Loucy (cell line): ENCODE results near the gene SEMA5A.

Source experiments
- H2AFZ ChIP-seq: fragments of 200-600 bp; sonication (generic); 2 replicates; pipeline ENCODE4 v1.6.0; 2016; ENCODE audit warnings: antibody characterized with exemption, mild to moderate bottlenecking, low read length, moderate library complexity
- H3F3A ChIP-seq: fragments of 200-600 bp; 2 replicates; pipeline ENCODE4 v1.6.0; 2016; ENCODE audit warnings: antibody characterized with exemption, low read depth, mild to moderate bottlenecking
- H3K27me3 ChIP-seq: fragments of 200-600 bp; sonication (generic); 2 replicates; pipeline ENCODE4 v1.6.1; 2014; ENCODE audit warnings: low read length, mild to moderate bottlenecking; ENCODE audit not compliant: insufficient read depth, poor library complexity, severe bottlenecking
- H3K36me3 ChIP-seq: fragments of 200-600 bp; sonication (generic); 2 replicates; pipeline ENCODE4 v1.6.1; 2016; ENCODE audit warnings: low read length; ENCODE audit not compliant: insufficient read depth
- H3K4me1 ChIP-seq: fragments of 200-600 bp; sonication (generic); 2 replicates; pipeline ENCODE4 v1.5.1; 2014; ENCODE audit warnings: low read length, mild to moderate bottlenecking; ENCODE audit not compliant: insufficient read depth, poor library complexity, severe bottlenecking
- H3K4me2 ChIP-seq: fragments of 200-600 bp; sonication (generic); 2 replicates; pipeline ENCODE4 v1.6.0; 2014; ENCODE audit warnings: antibody characterized with exemption, low read length, low read depth, mild to moderate bottlenecking; ENCODE audit not compliant: poor library complexity, severe bottlenecking
- H3K4me3 ChIP-seq: fragments of 200-600 bp; sonication (generic); 2 replicates; pipeline ENCODE4 v1.5.1; 2014; ENCODE audit warnings: low read length, mild to moderate bottlenecking, mixed read lengths; ENCODE audit not compliant: poor library complexity, severe bottlenecking
- H3K79me2 ChIP-seq: fragments of 200-600 bp; sonication (generic); 2 replicates; pipeline ENCODE4 v1.6.1; 2014; ENCODE audit warnings: low read length; ENCODE audit not compliant: insufficient read depth
- H3K9ac ChIP-seq: fragments of 200-600 bp; sonication (generic); 2 replicates; pipeline ENCODE4 v1.6.0; 2014; ENCODE audit warnings: mild to moderate bottlenecking, low read depth, low read length, moderate library complexity; ENCODE audit not compliant: poor library complexity, severe bottlenecking
- H3K9me2 ChIP-seq: fragments of 200-600 bp; sonication (generic); replicated peaks from 2 replicates; pipeline ENCODE4 v1.6.1; 2016; ENCODE audit warnings: low read depth, low read length, mixed read lengths
- H3K9me3 ChIP-seq: fragments of 200-600 bp; sonication (generic); 2 replicates; pipeline ENCODE4 v1.6.1; 2014; ENCODE audit warnings: mild to moderate bottlenecking, antibody characterized with exemption, low read length, low read depth; ENCODE audit not compliant: insufficient read depth
- H4K20me1 ChIP-seq: fragments of 200-600 bp; sonication (generic); 2 replicates; pipeline ENCODE4 v1.6.0; 2014; ENCODE audit warnings: antibody characterized with exemption, low read length, mild to moderate bottlenecking; ENCODE audit not compliant: insufficient read depth, poor library complexity, severe bottlenecking
- EZH2phosphoT487 ChIP-seq: fragments of 200-600 bp; IDR thresholded peaks from 2 replicates; pipeline ENCODE4 v1.6.1; 2018; ENCODE audit warnings: antibody characterized with exemption, mild to moderate bottlenecking, moderate library complexity, borderline replicate concordance
- TF ChIP-seq, protein P1 (sequence below): fragments of 200-600 bp; sonication (generic); conservative IDR thresholded peaks from 2 replicates; pipeline ENCODE4 v1.5.1; 2014; ENCODE audit warnings: mild to moderate bottlenecking, antibody characterized with exemption, low read length

The SEMA5A gene

DNA sequence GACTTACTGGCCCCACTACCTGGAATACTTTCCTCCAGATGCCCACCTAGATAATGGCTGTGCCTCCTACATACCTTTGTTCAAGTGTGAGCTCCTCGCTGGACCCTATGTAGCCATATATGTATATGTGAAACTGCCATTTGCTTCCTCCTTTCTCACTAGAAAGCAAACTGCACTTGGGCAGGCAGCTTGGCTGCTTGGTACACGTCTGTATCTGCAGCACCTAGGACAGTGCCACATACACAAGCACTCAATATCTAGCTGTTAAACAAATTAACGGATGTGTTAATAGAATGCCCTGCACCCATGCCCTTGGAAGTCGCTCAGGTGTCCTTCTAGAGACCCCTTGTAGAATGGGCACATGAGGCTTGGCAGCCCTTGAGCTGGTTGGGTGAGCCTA, 301.5 kb downstream of the SEMA5A start:
- H3K9me3 ChIP-seq = no peaks in the 10 kb centered on the region
- no peaks in the 10 kb centered on the region for H3K27me3 ChIP-seq
- no peaks in the 10 kb centered on the region for H3K79me2 ChIP-seq
- H2AFZ ChIP-seq = no peak overlapping the region
- TF ChIP-seq, protein P1, sequence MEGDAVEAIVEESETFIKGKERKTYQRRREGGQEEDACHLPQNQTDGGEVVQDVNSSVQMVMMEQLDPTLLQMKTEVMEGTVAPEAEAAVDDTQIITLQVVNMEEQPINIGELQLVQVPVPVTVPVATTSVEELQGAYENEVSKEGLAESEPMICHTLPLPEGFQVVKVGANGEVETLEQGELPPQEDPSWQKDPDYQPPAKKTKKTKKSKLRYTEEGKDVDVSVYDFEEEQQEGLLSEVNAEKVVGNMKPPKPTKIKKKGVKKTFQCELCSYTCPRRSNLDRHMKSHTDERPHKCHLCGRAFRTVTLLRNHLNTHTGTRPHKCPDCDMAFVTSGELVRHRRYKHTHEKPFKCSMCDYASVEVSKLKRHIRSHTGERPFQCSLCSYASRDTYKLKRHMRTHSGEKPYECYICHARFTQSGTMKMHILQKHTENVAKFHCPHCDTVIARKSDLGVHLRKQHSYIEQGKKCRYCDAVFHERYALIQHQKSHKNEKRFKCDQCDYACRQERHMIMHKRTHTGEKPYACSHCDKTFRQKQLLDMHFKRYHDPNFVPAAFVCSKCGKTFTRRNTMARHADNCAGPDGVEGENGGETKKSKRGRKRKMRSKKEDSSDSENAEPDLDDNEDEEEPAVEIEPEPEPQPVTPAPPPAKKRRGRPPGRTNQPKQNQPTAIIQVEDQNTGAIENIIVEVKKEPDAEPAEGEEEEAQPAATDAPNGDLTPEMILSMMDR = no peak
- no peak for TF ChIP-seq EZH2phosphoT487
- no peak overlapping the region for H3K4me3 ChIP-seq
- no peaks in the 10 kb centered on the region for H4K20me1 ChIP-seq
- no peaks in the 10 kb centered on the region for H3K4me1 ChIP-seq
- H3K9me2 ChIP-seq = no peaks in the 10 kb centered on the region
- H3K4me2 ChIP-seq = no peak overlapping the region
- H3K36me3 ChIP-seq = no peaks in the 10 kb centered on the region
- H3F3A ChIP-seq = no peaks in the 10 kb centered on the region
- H3K9ac ChIP-seq = no peak overlapping the region

DNA sequence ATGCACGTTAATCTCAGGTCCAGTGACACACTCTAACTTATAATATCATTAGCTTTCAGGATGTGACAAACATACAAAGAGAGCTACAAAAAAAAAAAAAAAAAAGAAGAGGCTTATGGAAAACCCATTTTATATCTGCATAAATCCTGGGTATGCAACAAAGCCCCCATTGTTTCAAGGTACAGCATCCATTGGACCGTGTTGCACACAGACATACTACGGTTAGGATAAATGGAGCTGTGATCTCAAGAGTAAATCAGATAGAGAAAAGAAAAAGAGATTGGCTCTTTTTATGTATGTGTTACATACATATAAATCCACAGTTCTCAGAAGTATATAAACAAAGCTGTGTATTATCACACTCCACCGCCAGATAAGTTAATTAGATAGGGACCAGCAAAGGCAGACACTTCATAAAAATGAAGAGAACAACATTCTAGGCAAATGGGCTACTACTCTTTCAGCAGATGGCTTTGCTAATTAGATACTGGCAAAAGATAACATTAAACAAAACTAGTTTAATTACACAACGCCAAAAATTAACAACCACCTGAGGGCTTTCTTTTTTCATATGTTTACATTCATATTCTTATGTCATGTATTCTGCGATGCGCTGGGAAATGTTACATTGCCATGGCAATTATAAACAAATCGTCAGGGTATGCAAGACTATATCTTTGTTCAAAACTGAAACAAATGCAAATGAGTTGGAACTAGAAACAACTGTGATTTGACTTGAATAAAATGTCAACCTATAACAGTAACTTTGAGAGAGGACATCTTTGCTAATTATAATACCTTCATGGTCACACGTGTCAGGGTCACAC, 304.2 kb downstream of the SEMA5A start:
- Histone ChIP-seq H3K27me3 (no peaks in the 10 kb centered on the region), H3K4me1 (no peaks in the 10 kb centered on the region), H3K4me3 (no peak overlapping the region), H3K9me3 (no peaks in the 10 kb centered on the region), H3F3A (no peaks in the 10 kb centered on the region), H2AFZ (no peak overlapping the region), H3K36me3 (no peaks in the 10 kb centered on the region), H4K20me1 (no peaks in the 10 kb centered on the region), H3K79me2 (no peaks in the 10 kb centered on the region), H3K9ac (no peak overlapping the region), H3K4me2 (no peak overlapping the region), H3K9me2 (no peaks in the 10 kb centered on the region)
- TF ChIP-seq EZH2phosphoT487 = no peak
- TF ChIP-seq, protein P1 = no peak

GRCh38 chr5:9240431-9240830, 305.4 kb downstream of the SEMA5A start:
- H4K20me1 ChIP-seq = no peaks in the 10 kb centered on the region
- H3K9ac ChIP-seq = no peak overlapping the region
- no peak overlapping the region for H2AFZ ChIP-seq
- H3K9me2 ChIP-seq = no peaks in the 10 kb centered on the region
- H3K79me2 ChIP-seq = no peaks in the 10 kb centered on the region
- H3K4me2 ChIP-seq = no peak overlapping the region
- no peaks in the 10 kb centered on the region; the same call in 1 of the 2 replicates for H3K9me3 ChIP-seq
- TF ChIP-seq, protein P1 = no peak
- TF ChIP-seq EZH2phosphoT487 = no peak
- no peak overlapping the region for H3K4me3 ChIP-seq
- no peaks in the 10 kb centered on the region for H3K27me3 ChIP-seq
- H3K4me1 ChIP-seq = no peaks in the 10 kb centered on the region
- no peaks in the 10 kb centered on the region for H3K36me3 ChIP-seq
- no peaks in the 10 kb centered on the region for H3F3A ChIP-seq
